ENCODE results near the gene ENPP7.

GRCh38 chr17:79721993-79722671 lies 8.6 kb upstream of the ENPP7 start:
- TF ChIP-seq POLR2AphosphoS5 (IDR thresholded peaks at IDR 0.05; ENCODE audit: low read depth, low read length) (no peak), TAF1 (IDR thresholded peaks at IDR 0.05; ENCODE audit: borderline replicate concordance, insufficient read depth, low read length) (no peak), REST (IDR thresholded peaks at IDR 0.05; ENCODE audit: insufficient read depth in 1 of 2, low read depth in 2 of 2, low read length in 2 of 2) (no peak)
